Stimulated activated CD4-positive, alpha-beta T cell treated with anti-CD3 and anti-CD28 coated beads, Interleukin-2, amount 100 ng/mL, for 24 hours (primary cell): ENCODE measurements around the gene CD34.

Experiments used
- DNase-seq, 2 donors: peaks; one replicate each; pipeline ENCODE4 v3.0.0-alpha.2; 2020

The CD34 gene

GRCh38 chr1:207851696-207852095, 59.2 kb downstream of the CD34 start:
- no peak for DNase-seq

DNA sequence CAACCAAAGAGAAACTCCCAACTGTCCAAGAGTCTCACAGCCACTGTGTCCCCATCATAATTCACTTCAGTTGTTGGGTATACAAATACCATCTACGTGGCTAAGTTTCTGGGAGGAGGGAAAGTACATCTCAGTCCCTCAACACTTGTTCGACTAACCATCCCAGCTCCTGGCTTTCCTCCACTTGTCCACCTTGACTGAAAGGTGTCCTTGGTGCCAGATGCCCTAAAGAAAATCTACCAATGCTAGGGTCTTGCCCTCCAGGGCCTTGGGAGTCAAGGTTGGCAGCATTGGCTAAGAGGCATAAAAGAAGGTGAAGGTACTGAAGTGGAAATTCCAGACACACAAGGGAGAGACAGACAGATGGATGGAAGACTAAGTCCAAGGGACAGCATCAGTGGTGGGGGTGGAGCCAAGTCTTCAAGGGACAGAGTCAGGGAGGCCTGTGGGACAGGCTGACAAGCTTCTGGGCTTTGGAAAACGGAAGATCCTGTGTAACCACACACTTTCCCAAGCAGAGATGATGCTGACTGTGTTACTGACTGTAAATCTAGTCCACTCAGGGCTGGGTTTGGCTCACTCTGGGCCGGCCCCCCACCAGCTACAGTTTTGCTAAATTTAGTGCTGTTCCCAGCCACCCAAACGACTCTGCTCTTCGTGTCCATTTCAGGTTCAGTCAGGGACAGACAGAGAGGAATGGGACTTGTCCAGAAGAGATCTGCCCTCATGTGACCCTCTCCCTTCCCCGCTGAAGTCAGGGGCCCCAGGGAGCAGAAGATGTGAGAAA, 60.1 kb downstream of the CD34 start:
- no peak for DNase-seq

GRCh38 chr1:207849646-207850045, 61.3 kb downstream of the CD34 start:
- no peak for DNase-seq

- no peak for DNase-seq
These were observed 61.9 kb downstream of the CD34 start for GRCh38 chr1:207849016-207849415.

GRCh38 chr1:207848234-207848633, 62.7 kb downstream of the CD34 start:
- DNase-seq: peak; percentile 62 to 67

- no peak for DNase-seq
These were observed 63.8 kb downstream of the CD34 start for GRCh38 chr1:207847116-207847515.

DNA sequence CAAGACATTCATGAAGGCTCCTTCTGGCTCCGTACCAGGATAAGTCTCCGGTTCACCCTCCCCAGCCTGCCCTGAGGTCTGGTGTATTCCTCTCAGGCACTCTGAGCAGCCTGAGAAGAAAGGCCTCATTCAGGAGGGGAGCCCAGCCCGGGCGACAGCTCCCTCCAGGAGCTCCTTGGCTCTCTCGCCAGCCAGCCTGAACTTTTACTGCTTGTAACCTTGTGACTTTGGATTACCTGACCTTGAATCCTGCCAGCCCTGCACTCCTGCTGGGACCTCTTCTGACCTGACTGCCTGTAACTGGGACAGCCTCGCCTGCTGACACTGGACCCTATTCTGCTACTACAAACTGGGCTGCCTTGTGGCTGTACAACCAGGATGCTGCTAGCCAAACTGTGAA, 65.8 kb downstream of the CD34 start:
- DNase-seq: no peak

GRCh38 chr1:207844371-207844770, 66.6 kb downstream of the CD34 start:
- DNase-seq: no peak

GRCh38 chr1:207842506-207842905, 68.4 kb downstream of the CD34 start:
- DNase-seq: no peak

DNA sequence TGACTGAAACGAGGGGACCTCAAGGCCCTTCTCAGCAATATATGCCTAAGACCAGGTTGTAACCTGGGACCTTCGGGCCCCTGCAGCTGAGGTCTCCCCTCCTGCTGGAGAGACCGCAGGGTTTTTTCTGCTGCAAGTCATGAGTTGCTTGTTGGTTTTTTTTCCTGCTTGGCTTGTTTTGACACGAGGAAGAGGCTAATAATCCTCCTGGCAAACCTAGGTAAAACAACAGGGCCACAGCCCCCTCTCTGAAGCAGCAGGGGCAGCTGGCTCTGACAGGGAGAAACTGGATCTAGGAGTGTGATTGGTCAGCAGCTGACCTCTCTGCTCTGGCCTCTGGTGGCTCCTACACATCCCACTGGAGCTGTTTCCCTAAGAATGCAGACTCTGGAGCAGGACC, 69.0 kb downstream of the CD34 start:
- DNase-seq: no peak

GRCh38 chr1:207841293-207841692, 69.6 kb downstream of the CD34 start:
- DNase-seq: no peak

DNA sequence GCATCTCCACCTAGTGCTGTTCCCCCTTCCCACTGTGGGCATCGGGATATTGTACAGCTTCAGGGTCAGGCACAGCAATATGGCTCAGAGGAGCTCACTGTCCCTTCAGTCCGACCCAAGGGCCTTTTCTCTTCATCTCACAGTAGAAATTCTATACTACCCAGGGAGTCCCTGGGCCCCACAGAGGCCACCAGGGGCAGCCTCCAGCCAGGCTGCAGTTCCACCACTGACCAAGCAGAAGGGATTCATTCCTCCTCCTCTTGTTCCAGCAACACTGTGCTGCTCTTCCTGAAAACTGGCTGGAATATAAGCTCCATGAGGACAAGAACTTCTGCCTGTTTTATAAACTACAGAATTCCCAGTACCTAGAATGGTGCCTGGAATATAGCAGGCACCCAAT, 70.5 kb downstream of the CD34 start:
- DNase-seq: no peak

- no peak for DNase-seq
These were observed 71.9 kb downstream of the CD34 start for GRCh38 chr1:207839083-207839413.

GRCh38 chr1:207838156-207839082, 72.5 kb downstream of the CD34 start:
- no peak for DNase-seq

DNA sequence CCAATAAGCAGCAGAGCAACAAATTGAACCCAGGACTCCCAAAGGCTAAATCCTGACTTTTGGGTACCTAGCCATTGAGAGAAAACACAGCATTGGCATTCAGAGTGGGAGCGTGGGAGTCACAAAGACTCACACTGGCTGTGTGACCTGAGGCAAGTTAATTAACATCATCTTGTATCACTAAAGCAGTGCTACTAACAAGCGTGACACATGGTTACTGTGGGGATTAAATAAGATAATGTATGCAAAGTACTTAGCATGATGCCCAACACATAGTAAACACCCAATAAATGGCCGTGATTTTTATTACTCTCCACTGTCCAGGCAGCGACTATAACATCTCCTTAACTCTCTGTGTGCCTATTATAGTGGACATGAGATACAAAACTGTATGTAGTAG, 73.3 kb downstream of the CD34 start:
- DNase-seq: no peak

- no peak for DNase-seq
These were observed 74.2 kb downstream of the CD34 start for GRCh38 chr1:207836591-207837347.

DNA sequence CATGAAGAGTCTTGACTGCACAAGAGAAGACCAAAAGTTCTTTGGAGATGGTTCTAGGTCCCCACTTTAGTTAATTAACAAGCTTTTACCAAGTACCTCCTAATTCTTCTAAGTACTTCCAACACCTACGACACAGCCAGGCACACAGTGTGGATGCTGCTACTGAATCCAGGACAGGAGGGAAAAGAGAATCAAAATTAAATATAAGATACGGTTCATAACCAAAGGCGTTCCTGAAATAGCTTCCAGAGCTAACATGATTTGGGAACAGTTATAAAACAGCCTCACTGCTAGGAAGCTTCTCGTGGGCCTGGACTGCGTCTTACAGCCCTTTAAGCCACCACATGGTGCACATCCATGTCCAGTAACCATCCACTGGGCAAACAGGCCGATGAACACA, 75.0 kb downstream of the CD34 start:
- DNase-seq: no peak

- DNase-seq: no peak
These were observed 76.8 kb downstream of the CD34 start for GRCh38 chr1:207833956-207834660.

DNA sequence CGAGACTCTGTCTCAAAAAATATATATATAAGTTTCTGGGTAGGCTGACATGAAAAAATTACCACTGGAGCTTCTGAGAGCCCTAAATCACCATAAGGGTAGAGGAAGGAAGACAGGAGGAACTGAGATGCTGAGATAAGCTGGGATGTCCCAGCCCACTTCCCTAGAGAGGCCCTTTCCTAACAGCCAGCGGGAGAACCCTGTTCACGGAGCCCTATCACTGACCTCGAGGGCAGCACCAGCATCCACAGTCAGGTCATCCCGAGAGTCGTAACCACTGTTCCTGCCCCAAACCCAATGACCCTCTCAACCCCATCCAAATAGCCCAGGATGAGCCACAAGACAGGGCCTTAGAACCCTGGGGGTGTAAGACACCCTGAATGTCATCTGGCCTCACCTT, 77.5 kb downstream of the CD34 start:
- no peak for DNase-seq

DNA sequence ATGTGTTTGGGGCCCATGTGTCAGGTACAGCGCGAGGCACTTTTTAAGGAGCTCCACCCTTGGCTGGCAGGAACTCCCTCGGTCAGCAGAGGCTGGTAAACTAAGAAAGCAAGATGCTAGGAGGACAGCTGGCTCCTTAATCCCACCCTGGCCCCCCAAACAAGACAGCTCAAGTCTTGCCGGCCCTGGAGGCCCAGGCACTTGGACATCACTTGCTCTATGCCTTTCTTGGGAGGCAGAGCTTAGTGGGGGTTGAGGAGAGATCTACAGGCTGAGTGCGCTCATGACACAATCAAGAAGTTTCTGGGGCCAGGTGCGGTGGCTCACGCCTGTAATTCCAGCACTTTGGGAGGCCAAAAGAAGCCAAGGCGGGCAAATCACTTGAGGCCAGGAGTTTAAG, 78.1 kb downstream of the CD34 start:
- DNase-seq: no peak

GRCh38 chr1:207831517-207832327, 79.2 kb downstream of the CD34 start:
- DNase-seq: peak; percentile 47 to 68
